Stimulated activated CD4-positive, alpha-beta T cell treated with anti-CD3 and anti-CD28 coated beads, Interleukin-2, amount 100 ng/mL, for 4 hours (primary cell): ENCODE data around the gene DAPK1.
"Not testable (repeated sequence)": the region's sequence is repeated elsewhere in the genome, so short reads cannot be mapped to it uniquely, and the experiment has no call there.

ENCODE experiments used
- DNase-seq: peaks from one replicate; pipeline ENCODE4 v3.0.0-alpha.2; 2020; ENCODE audit warnings: low read depth

Gene DAPK1

DNA sequence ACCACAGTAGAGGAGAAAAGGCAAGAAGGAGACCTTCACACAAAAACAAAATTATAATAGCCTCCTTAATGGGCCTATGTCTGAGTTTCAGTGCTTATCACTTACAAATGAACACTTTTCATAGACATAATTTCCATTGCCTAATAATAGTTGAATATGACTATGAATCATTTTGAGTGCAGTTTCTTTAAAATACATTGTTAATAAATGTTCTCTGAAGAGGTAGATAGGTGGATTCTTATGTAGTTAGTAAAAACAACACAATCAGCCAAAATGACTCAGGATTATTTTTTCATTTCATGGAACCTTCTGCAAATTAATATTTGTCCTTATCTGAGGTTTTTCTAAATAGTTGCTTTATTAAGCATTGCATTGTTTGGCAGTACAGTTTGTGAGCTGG, 45.6 kb downstream of the DAPK1 start:
- DNase-seq, result no peak

DNA sequence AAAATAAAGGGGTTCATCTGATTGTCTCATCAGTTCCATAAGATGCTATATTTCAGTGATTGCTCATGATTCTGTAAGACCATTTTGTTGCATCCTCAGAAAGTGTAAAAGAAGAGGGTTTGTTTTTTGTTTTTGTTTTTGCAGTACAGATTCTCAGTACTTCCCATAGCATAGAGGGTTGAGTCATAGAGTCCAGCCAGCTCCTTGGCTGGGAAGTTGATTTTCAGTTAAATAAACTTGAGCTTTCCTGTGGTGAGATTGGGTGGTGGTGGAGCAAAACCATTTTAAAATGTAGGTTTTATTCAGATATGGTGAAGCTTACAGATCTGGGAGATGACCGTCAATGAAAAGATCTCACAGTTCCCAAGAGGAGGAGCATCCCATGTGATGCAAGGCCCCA, 48.2 kb downstream of the DAPK1 start:
- DNase-seq, result no peak

DNA sequence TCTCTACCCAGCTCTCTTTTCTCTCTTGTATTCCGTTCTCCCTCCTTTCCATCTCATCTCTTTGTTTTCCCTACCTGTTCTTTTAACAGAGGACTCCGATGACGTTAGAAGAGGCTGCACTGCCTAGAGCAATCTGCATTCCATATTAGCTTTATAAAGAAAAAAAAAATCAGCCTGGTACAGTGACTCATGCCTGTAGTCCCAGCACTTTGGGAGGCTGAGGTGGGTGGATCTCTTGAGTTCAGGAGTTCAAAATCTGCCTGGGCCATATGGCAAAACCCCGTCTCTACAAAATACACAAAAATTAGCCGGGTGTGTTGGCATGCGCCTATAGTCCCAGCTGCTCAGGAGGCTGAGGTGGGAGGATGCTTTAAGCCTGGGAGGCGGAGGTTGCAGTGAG, 49.0 kb downstream of the DAPK1 start:
- DNase-seq, result no peak

DNA sequence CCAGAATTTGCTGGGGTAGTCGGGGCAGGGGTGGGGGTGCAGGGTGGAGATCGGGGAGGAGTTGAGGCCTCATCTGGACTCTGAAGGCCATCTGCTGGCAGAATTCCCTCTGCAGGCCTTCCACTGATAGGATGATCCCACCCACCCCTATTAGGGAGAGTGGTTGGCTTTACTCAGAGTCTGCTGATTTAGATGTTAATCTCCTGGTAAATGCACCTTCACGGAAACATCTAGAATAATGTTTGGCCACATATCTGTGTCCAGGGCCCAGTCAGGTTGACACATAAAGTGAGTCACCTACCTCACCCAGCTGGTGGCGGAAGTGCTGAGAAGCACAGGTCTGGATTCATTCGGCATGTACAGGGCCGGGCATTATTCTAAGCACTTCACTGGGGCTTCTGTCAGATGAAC, 50.0 kb downstream of the DAPK1 start:
- DNase-seq, result no peak

DNA sequence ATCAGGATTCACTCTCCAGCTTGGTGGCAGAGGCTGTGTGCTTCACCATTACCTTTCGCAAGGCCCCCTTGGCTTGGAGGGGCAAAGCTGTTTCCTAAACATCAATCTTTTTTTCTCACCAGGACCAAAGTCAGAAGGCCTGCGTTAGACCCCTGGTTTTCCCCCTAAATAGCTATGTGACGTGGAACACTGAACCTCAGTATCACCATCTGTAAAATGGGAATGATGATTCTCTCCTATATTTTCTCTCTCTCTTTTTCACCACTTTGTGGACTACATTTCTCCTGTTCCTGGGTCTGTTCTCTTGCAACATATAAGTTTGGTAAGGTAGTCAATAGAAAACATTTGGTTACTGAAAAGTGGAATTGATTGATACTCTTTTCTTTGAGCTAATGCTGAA, 50.5 kb downstream of the DAPK1 start:
- DNase-seq, result no peak

DNA sequence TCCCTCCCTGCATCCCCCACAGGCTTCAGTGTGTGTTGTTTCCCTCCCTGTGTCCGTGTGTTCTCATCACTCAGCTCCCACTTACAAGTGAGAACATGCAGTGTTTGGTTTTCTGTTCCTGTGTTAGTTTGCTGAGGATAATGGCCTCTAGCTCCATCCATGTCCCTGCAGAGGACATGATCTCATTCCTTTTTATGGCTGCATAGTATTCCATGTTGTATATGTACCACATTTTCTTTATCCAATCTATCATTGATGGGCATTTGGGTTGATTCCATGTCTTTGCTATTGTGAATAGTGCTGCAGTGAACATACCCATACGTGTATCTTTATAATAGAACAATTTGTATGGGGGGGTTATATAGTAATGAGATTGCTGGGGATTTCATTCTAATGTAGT, 51.4 kb downstream of the DAPK1 start:
- DNase-seq, result not testable (repeated sequence)

DNA sequence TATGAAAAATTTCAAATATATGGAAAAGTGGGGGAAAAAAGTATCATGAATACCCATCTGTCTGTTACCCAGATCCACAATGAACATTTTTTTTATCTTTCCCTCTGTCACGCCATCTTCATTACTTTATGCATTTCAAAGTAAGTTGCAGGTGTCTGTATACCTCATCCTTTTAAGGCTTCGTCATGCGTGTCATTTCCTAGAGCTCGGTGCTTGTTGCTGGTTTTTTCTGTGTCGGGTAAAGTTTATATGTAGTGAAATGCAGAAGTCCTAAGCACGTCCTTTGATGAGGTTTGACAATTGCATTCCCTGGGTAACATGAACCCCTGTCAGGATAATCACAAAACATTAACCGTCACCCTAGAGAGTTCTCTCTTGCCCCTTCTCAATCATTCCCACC, 52.1 kb downstream of the DAPK1 start:
- no peak for DNase-seq

DNA sequence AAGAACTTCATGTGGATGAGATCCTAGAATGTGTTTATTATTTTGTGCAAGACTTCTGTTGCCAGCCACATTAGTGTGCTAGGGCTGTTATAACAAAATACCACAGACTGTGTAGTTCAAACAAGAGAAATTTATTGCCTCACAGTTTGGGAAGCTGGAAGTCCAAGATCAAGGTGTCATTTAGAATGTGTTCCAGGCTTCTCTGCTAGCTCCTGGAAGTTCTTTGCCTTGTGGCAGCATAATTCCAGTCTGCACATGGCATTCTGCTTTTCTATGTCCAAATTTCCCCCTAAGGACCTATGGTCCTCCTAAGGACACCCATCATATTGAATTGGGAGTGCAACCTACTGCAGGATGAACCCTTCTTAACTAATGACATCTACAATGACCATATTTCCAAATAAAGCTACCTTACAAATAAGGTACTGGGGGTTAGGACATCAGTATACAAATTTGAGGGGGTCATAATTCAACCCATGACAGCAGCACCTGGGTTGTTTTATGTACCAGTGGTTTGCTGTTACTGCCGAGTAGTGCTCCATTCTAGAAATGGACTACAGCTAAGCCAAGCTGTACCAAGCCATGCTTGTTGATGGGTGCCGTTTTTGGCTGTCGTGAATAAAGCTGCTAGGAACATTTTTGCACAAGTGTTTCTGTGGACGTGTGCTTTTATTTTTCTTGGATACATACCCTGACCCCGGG, 52.7 kb downstream of the DAPK1 start:
- no peak for DNase-seq

DNA sequence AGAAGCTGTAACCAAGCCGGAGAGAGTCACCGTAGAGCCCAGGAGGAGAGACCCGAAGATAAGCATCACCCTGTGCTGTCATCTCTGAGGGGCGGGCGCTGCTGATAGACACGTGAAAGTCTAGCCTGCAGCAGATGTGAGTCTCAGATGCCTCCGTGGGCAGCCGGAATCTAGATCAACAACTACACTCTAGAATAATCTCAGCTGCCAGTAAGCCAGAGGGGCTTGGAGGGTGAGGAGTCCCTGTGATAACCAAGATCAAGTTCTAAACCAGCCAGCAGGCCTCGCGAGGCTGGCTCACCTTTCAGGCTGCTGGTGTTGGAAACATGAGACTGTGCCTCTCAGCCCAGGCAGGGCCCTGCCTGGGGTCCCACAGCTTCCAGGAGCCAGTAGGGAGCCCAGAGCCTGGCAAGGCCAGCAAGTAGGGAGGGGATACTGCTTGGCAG, 54.1 kb downstream of the DAPK1 start:
- DNase-seq, result no peak

DNA sequence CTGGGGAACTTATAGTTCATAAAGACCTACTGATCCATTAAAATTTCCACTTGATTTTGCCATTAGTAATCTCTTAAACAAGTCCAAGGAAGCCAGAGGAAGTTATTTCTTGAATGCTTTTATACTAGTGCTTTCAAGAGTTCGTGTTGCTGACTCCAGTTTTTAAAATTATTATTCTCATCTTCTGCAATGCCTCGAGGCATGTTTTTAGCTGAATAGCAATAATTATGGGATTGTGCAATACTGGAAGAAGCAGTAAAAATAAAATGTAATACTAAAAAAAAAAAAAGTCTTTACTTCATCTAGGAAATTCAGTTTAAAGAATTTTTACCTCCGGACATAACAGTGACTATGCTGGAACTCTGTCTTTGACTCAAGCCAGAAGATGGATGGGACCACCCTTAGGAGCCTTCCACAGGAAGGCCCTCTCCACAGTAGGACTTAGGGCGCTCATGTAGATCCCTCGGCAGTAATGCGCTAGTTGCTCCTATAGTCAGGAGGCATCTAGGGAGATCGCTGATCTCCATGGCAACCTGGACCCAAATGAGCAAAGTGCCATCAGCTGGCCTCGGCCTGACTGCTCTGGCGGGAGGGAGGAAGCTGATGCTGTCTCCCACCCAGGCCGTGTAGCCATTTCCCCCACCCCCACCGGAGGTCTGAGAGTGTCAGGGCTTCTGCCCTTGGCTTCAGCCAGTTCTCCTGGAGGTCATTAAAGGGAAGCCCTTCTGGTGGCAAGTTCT, 56.7 kb downstream of the DAPK1 start:
- DNase-seq, result no peak

DNA sequence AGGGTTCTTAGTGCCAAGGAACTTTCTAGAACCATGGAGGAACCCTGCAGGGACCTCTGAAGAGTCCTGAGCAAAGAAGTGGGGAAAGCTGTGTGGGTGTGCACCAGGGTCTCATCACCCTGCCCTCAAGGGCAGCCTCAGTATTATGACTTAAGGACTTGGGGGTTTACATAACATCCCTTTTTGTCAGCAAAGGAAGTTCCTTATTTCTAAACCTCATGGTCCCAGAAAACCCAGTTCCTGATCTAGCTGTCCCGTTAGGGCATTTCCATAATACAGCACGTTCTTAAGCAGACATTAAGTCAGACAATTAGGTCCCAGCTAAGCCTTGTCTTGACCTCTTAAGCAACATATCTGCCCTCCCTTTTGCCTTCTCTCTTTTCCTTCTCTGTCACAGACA, 57.3 kb downstream of the DAPK1 start:
- no peak for DNase-seq

DNA sequence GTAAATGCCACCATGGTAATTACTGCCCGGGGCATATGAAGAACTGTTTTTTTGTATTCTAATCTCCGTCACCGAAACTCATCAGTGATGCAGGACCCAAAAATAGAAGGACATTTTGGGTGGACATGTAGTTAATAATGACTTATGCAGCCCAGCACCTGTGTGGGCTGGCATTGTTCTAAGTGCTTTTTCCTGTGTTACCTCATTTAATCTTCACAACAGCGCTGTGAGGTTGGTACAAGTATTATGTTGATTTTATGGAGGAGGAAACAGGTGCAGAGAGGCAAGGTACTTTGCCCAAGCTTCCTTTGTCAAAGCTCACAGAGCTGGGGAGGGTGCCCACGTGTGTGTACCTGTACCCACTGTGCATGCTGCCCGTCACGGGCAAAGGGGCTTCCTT, 58.4 kb downstream of the DAPK1 start:
- no peak for DNase-seq

DNA sequence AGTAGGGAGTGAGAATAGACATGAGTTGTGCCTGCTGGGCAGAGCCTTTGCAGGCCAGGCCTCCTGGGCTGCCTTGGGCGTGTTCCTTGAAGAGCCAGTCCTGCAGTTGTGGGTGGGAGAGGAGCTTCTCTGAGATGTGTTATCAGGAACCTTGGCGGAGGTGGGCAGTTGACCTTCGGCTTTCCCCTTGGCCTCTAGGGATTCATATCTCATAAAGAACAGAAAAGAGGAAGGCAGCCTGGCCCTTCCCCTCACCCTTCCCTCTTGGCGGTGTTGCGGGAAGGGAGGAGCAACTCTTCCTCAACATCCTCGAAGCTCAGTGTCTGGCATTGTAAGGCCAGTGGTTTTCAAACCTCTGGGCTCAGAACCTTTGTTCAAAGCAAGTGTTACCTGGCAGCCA, 59.2 kb downstream of the DAPK1 start:
- DNase-seq, result no peak

DNA sequence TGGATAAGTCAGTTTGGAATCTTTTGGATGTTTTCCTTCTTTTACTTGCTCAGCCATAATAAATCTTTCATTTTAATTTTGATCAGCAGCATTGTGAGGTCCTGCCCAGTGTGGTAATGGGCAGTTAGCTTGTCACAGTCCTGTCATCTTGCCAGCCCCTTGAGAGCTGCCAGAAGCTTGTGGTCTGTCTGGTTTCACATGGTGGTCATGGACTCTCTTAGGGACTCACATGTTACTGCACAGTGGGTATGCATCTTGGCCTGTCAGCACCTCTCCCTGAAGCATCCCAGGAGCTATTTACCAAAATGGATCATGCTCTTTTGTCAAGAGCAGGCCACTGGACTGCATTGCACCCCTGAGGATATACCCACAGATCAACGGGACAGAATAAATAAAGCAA, 60.3 kb downstream of the DAPK1 start:
- no peak for DNase-seq

DNA sequence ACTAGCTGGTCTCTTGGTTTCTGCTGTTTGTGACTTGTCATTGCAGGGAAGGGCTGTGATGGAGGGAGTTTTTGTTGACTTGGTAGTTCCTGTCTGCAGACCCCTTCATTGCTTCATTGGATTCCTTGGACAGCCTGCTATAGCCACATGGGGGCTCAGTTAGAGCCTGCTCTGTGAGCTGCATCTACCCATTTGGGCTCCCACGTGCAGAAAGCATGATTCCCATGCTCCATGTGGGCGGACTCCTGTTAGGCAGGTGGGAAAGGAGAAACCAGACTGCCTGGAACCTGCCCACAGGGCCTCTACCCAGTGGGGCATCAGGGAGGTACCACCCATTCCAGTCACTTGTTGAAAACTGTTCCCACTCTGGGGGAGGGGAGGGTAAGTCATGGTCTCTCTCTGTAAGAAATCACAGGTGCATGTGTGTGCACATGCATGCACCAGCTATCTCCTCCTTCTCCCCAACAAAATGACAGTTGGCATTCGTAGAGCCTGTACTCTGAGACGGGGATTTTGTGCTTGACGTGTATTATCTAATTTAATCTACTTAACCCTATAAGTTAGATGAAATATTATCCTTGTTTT, 61.0 kb downstream of the DAPK1 start:
- DNase-seq, result no peak

DNA sequence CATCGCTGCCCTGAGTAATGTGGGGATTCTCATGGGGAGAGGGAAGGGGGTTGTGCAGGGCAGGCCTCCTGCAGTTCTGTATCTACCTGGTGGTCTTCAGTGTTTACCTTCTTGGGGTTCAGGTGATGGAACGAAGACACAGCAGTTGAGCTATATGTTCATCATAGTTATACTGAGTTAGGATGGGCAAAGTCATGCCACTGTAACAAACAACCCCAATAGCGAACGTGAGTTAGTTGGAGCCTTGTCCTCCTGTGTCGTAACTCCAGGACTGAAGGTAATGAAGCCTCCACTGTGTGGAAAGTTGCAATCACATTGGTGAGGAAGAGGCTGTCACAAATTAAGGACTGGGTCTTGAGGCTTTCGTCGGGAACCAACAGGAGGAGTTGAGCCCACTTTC, 64.4 kb downstream of the DAPK1 start:
- DNase-seq, result no peak

DNA sequence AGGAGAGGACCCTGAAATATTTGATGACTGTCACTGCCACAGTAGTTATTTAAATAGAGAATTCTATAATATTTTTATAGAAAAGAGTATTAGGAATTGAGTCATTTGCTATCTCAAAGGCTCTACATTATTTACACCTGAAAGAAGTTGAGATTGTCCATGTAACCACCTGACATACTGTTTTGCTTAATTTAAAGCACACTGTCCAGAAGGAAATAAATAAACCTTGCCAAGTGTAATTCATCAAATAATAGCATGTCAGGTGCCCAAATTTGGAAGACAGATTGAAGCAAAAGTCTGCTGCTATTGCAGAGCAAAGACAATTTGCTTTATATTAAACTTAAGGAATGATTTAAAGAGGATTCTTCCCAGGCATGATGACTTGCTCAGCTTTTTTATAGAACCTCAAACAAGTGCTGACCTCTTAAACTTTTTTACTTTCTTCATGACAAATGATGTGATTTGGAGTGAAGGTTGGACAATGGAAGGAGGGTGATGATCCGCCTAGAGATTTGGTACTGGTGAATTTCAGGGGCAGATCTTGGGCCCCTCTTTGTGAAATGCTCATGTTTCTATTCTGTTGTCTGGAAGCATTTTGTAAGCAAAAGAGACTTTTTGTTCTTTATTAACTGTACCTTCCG, 65.0 kb downstream of the DAPK1 start:
- no peak for DNase-seq

DNA sequence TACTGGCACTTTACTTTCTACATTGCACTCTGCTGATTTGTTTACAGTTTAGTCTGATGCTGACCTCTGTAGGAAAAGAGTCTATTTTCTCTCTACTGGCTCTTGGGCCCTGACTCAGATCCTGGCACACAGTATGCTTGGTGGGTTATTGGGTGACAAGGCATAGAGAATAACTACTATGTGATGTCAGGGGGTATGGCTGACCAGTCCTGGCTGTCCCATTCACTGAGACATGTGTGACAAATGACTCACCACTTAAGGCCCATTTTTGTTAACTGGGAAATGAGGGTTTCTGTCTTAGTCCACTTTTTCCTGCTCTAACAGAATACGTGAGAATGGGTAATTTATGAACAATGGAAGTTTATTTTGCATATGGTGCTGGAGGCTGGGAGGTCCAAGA, 66.4 kb downstream of the DAPK1 start:
- DNase-seq, result no peak

DNA sequence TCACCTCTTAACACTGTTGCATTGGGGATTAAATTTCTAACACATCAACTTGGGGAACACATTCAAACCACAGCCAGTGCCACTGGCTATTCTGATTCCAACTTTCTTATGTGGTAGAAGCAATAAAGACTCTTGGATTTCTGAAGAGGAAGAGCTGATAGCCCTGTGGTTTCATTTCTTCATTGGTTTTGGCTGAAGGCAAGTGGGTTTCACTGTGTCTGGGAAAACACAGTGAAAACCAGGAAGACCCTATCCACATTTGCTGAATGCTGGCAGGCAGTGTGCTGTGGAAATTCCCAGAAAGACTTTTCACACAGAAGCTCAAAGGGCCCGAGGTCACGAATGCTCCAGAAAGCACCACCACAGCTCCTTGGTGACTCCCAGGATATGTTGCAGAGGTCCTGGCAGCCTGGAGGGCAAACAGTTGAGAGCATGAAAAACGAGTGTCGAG, 67.1 kb downstream of the DAPK1 start:
- DNase-seq, result no peak

DNA sequence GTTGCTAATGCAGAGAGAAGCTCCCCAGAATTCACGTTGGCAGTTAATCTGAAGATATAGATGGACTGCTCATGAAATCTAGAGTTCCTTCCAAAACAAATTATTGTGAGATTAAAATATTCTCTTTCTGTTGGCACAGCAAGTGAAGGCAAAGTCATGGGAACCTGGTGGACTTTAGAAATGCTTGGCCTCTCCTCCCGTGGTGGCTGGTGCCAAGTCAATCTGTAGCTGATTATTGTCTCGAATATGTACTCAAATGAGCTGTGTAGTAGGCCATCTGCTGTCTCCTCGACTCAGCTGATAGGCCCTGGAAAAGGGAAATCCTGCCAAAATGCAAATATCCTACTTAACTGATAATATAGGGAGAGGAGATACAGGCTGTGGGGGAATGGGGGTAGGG, 69.3 kb downstream of the DAPK1 start:
- DNase-seq, result no peak

DNA sequence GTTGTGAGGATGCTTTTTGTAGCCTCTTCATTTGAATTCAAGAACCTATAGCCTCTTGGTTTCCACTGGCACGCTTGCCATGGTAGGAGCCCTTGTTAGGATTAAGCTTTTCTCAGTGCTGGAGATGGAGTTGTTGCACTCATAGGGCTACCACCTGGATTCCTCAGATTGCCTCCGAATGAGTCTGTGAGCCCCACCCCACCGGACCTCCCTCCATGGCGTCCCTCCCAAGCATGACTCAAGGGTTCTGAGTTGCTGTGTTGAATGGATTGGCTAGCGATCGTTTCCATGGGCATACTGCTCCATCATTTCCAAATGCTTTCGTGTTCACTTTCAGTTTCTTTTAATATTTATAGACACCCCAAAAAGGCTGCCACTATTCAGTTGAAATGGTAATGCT, 69.9 kb downstream of the DAPK1 start:
- no peak for DNase-seq

DNA sequence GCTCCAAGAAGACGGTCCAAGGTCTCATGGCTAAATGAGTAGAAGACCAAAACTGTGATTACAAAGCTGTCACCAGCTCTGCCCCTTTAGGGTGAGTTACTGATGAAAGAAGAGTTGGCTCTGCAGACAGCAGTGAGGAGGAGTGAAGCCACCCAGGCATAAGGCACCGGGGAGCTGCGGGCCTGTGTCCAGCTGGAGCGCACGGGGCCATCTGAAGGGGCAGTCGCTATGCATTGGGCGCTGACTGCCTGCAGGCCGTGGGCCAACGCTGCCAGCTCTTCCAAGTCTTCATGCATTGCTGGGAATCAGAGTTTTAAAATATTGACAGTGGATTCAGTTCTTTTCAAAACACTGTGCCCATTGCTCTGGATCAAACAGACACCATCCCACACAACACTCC, 70.3 kb downstream of the DAPK1 start:
- no peak for DNase-seq

DNA sequence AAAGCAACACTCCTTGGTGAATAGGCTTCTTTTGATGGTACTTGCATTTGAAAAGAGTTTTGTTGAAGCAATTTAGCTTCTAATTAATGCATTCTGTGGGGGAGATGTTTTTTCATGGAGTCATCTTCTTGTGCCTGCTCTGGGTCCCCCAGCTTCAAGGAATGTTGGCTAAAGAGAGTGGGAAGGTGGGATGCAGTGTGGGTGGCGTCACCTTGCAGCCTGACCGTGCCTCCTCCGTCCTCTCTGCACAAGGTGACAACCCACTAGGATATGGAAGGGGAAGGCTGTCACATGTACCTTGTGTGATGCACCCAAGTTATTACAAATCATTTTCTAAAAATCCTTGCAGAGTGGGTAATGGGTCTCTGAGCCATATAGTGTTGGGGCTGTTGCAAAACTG, 70.7 kb downstream of the DAPK1 start:
- DNase-seq, result no peak
